ENCODE measurements around the gene KCNJ9. TPM values are rescaled to one million over a fixed set of nuclear protein-coding genes. Genes with fewer than 3 reads are reported as not detected.

KCNJ9 gene
- total and polyA plus RNA-seq, 2 of the 13 experiments (the other 11 are each of a cell fraction or from before 2014, with no cell fraction given), result not detected

DNA sequence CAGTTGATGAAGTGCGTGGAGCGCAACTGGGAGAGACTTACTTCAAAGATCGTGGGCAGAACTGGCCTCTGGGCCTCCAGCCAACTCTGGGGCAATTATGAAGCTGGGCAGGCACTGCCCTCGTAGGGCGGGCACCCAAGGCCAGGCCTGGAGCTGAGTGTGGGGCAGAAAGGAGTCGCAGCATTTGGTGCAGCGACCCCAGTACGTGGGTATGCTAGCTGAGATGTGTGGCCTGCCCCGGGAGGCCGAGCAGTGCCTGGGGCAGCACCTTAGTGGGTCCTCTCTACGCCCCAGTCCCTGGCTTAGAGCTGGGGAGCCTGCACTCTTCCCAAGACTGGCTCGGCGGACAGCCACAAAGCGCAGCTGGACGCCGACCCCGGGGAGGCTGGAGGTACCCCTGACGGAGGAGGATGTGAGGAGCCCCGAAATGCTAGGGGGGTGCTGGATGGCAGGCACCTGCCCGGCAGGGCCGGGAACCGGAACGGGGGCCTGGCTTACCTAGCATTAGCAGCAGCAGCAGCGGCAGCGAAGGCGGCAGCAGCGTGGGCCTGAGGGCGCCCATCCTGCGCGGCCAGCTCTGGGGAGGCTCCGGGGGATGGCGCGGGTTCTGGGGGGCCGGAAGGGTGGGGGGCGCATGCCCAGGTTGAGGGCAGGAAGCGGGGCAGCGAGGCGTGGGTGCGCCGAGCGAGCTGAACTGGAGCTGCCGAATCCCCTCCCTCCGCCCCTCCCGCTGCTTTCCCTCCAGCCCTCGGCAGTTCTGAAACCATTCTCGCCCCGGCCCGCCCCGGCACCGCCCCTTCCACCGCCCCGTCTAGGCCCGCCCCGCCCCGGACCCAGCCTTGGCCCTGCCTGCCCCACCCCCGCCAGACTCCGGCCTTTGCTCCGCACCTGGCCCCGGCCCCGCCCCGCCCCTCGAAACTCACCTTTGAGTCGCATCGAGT lies 16.8 kb downstream of the KCNJ9 start, which contains the start of gene IGSF8 (continued):
- TF ChIP-seq, protein P1, sequence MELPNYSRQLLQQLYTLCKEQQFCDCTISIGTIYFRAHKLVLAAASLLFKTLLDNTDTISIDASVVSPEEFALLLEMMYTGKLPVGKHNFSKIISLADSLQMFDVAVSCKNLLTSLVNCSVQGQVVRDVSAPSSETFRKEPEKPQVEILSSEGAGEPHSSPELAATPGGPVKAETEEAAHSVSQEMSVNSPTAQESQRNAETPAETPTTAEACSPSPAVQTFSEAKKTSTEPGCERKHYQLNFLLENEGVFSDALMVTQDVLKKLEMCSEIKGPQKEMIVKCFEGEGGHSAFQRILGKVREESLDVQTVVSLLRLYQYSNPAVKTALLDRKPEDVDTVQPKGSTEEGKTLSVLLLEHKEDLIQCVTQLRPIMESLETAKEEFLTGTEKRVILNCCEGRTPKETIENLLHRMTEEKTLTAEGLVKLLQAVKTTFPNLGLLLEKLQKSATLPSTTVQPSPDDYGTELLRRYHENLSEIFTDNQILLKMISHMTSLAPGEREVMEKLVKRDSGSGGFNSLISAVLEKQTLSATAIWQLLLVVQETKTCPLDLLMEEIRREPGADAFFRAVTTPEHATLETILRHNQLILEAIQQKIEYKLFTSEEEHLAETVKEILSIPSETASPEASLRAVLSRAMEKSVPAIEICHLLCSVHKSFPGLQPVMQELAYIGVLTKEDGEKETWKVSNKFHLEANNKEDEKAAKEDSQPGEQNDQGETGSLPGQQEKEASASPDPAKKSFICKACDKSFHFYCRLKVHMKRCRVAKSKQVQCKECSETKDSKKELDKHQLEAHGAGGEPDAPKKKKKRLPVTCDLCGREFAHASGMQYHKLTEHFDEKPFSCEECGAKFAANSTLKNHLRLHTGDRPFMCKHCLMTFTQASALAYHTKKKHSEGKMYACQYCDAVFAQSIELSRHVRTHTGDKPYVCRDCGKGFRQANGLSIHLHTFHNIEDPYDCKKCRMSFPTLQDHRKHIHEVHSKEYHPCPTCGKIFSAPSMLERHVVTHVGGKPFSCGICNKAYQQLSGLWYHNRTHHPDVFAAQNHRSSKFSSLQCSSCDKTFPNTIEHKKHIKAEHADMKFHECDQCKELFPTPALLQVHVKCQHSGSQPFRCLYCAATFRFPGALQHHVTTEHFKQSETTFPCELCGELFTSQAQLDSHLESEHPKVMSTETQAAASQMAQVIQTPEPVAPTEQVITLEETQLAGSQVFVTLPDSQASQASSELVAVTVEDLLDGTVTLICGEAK (IDR thresholded peaks at IDR 0.05), result no peak
- TF ChIP-seq, protein P1 (CRISPR knock-in tag; IDR thresholded peaks at IDR 0.05), result no peak
- peak; percentile 98 for TF ChIP-seq SP1 (IDR thresholded peaks at IDR 0.05)
- TF ChIP-seq SP1 (CRISPR knock-in tag; IDR thresholded peaks at IDR 0.05), result peak; percentile 96
- TF ChIP-seq ZNF225 (CRISPR knock-in tag; IDR thresholded peaks at IDR 0.05), result no peak; the same call in 1 of the 2 replicates
- peak; percentile 22; the same call in 1 of the 2 replicates for TF ChIP-seq SPEN (CRISPR knock-in tag; IDR thresholded peaks at IDR 0.05; ENCODE audit: low read depth)
- TF ChIP-seq EEA1 (CRISPR knock-in tag; IDR thresholded peaks at IDR 0.05; ENCODE audit: borderline replicate concordance), result no peak
- no peak for TF ChIP-seq ZNF121 (CRISPR knock-in tag; IDR thresholded peaks at IDR 0.05)
- TF ChIP-seq NFE2 (CRISPR knock-in tag; IDR thresholded peaks at IDR 0.05), result no peak
- no peak; the same call in 1 of the 2 replicates for TF ChIP-seq SIN3A (IDR thresholded peaks at IDR 0.05; ENCODE audit: borderline replicate concordance, low read depth, low read length)
- TF ChIP-seq ESRRA (CRISPR knock-in tag; IDR thresholded peaks at IDR 0.05; ENCODE audit: low read depth), result 0 out of 2 replicates have a peak, but pooled peaks have one; percentile 33
- no peak for TF ChIP-seq ZNF12 (CRISPR knock-in tag; IDR thresholded peaks at IDR 0.05)
- no peak for TF ChIP-seq KMT2A (CRISPR knock-in tag; IDR thresholded peaks at IDR 0.05)
- no peak for TF ChIP-seq ZNF20 (CRISPR knock-in tag; IDR thresholded peaks at IDR 0.05)
- TF ChIP-seq, protein P2, sequence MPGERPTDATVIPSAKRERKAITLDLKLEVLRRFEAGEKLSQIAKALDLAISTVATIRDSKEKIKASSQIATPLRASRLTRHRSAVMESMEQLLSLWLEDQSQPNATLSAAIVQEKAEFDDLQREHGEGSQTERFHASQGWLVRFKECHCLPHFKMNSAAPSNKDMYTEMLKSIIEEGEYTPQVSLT (CRISPR knock-in tag; IDR thresholded peaks at IDR 0.05; ENCODE audit: borderline replicate concordance, low read depth), result no peak
- TF ChIP-seq ZSCAN20 (CRISPR knock-in tag; IDR thresholded peaks at IDR 0.05; ENCODE audit: borderline replicate concordance), result no peak
- TF ChIP-seq MLLT10 (CRISPR knock-in tag; IDR thresholded peaks at IDR 0.05), result no peak
- TF ChIP-seq CENPX (CRISPR knock-in tag; IDR thresholded peaks at IDR 0.05), result no peak
- TF ChIP-seq, protein P3, sequence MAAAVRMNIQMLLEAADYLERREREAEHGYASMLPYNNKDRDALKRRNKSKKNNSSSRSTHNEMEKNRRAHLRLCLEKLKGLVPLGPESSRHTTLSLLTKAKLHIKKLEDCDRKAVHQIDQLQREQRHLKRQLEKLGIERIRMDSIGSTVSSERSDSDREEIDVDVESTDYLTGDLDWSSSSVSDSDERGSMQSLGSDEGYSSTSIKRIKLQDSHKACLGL (CRISPR knock-in tag; IDR thresholded peaks at IDR 0.05), result 0 out of 2 replicates have a peak, but pooled peaks have one; percentile 47
- TF ChIP-seq ZNF136 (CRISPR knock-in tag; IDR thresholded peaks at IDR 0.05; ENCODE audit: low read depth), result no peak
- TF ChIP-seq ZNF552 (CRISPR knock-in tag; IDR thresholded peaks at IDR 0.05; ENCODE audit: borderline replicate concordance), result no peak
